A549 (cell line): ENCODE results near the gene SETD7. TPM values are rescaled to one million over a fixed set of nuclear protein-coding genes. Genes with fewer than 3 reads are reported as not detected.

Source experiments
- ATAC-seq, 2 experiments: fragments of 200-7000 bp in 1 of 2; fragments of >200 bp in 1 of 2; cut with Nextera tagmentation in 1 of 2; cut with Tn5 transposase in 1 of 2; 3 replicates each; pipeline versions ENCODE4 v1.8.0 to v1.9.1; 2018 to 2020; ENCODE audit warnings: mild to moderate bottlenecking in 1 of 2, moderate library complexity in 1 of 2
- CTCF ChIA-PET: fragments of 300-600 bp; sonication (Branson Sonifier 250); formaldehyde crosslinking; extraction: SDS; loops from one replicate; lab custom pipeline; 2021; ENCODE audit warnings: antibody characterized with exemption, inconsistent platforms; lab: Yijun Ruan, JAX
- POLR2A ChIA-PET: fragments of 350-600 bp; formaldehyde crosslinking; extraction: SDS; loops from one replicate; lab custom pipeline; 2021; ENCODE audit warnings: antibody characterized with exemption, inconsistent platforms; lab: Yijun Ruan, JAX
- DNase-seq, 2 experiments: peaks; one replicate each; pipeline versions ENCODE4 v3.0.0 to v3.0.0-alpha.2; 2011 to 2016; ENCODE audit warnings: low read depth in 1 of 2, low spot score in 1 of 2
- FAIRE-seq: peaks from 2 replicates; lab custom pipeline; 2011; peaks lifted over from hg19 to GRCh38; lab: Jason Lieb, UNC
- H3K27ac ChIP-seq, 2 experiments: fragments of >200 bp; sonication (Bioruptor Twin); formaldehyde crosslinking; 3 replicates each; pipeline ENCODE4 v1.5.1; 2016 to 2017
- H3K4me1 ChIP-seq: fragments of >200 bp; sonication (Bioruptor Twin); formaldehyde crosslinking; 3 replicates; pipeline ENCODE4 v1.6.1; 2016
- H3K4me2 ChIP-seq: fragments of >200 bp; sonication (Bioruptor Twin); formaldehyde crosslinking; 3 replicates; pipeline ENCODE4 v1.6.1; 2016
- H3K4me3 ChIP-seq: fragments of >200 bp; sonication (Bioruptor Twin); formaldehyde crosslinking; 3 replicates; pipeline ENCODE4 v1.5.1; 2016
- H3K9me3 ChIP-seq: fragments of >200 bp; sonication (Bioruptor Twin); formaldehyde crosslinking; 3 replicates; pipeline ENCODE4 v1.6.1; 2016
- E2F6 ChIP-seq: IDR thresholded peaks from 2 replicates; pipeline ENCODE4 v1.6.1; 2012; ENCODE audit warnings: low read depth, borderline replicate concordance
- EHF ChIP-seq: fragments of 250-450 bp; sonication (Bioruptor Pico); IDR thresholded peaks from 2 replicates; pipeline ENCODE4 v1.5.0; 2020; ENCODE audit warnings: mild to moderate bottlenecking
- EP300 ChIP-seq, 2 experiments: fragments of >200 bp; sonication (Bioruptor Twin); formaldehyde crosslinking; IDR thresholded peaks; 2 replicates in 1 of 2; 3 replicates in 1 of 2; pipeline ENCODE4 v1.6.1; 2016 to 2017
- ESRRA ChIP-seq: fragments of 150-350 bp; IDR thresholded peaks from 2 replicates; pipeline ENCODE4 v1.6.1; 2014; ENCODE audit warnings: mild to moderate bottlenecking, low read length, borderline replicate concordance
- FOSL2 ChIP-seq, 2 experiments: fragments of 450-650 bp in 1 of 2; fragments of >200 bp in 1 of 2; sonication (Bioruptor Twin) in 1 of 2; formaldehyde crosslinking; IDR thresholded peaks; 2 replicates each; pipeline versions ENCODE4 v1.5.0 to v1.6.1; 2016 to 2020; ENCODE audit warnings: mild to moderate bottlenecking in 1 of 2, moderate library complexity in 1 of 2
- HEYL ChIP-seq: fragments of 250-450 bp; sonication (Bioruptor Pico); IDR thresholded peaks from 2 replicates; pipeline ENCODE4 v1.8.0; 2021; ENCODE audit warnings: mild to moderate bottlenecking, moderate library complexity
- HOXA7 ChIP-seq: fragments of 250-450 bp; sonication (Bioruptor Pico); IDR thresholded peaks from 2 replicates; pipeline ENCODE4 v1.5.0; 2020; ENCODE audit warnings: mild to moderate bottlenecking, moderate library complexity
- KDM1A ChIP-seq: fragments of 200-600 bp; sonication (generic); IDR thresholded peaks from 2 replicates; pipeline ENCODE4 v1.6.1; 2016; ENCODE audit warnings: low read depth, mild to moderate bottlenecking
- KDM5A ChIP-seq: fragments of 200-600 bp; sonication (generic); IDR thresholded peaks from 2 replicates; pipeline ENCODE4 v1.6.1; 2016; ENCODE audit warnings: antibody characterized with exemption, mild to moderate bottlenecking
- MAFK ChIP-seq: fragments of 450-650 bp; IDR thresholded peaks from 2 replicates; pipeline ENCODE4 v1.6.1; 2014; ENCODE audit not compliant: partially characterized antibody
- PBX3 ChIP-seq: IDR thresholded peaks from 2 replicates; pipeline ENCODE4 v1.6.1; 2012
- RAD21 ChIP-seq, 2 experiments: fragments of >200 bp in 1 of 2; sonication (Bioruptor Twin) in 1 of 2; formaldehyde crosslinking in 1 of 2; IDR thresholded peaks in 1 of 2; conservative IDR thresholded peaks in 1 of 2; 2 replicates in 1 of 2; 3 replicates in 1 of 2; pipeline ENCODE4 v1.6.1; 2012 to 2018; ENCODE audit warnings: inconsistent platforms in 1 of 2
- RFX5 ChIP-seq: fragments of 450-650 bp; IDR thresholded peaks from 2 replicates; pipeline ENCODE4 v1.7.1; 2014; ENCODE audit warnings: antibody characterized with exemption, mild to moderate bottlenecking, moderate library complexity
- RNF2 ChIP-seq: fragments of 200-600 bp; sonication (generic); IDR thresholded peaks from 2 replicates; pipeline ENCODE4 v1.6.1; 2016; ENCODE audit warnings: low read depth, mild to moderate bottlenecking, antibody characterized with exemption, moderate library complexity, borderline replicate concordance
- TFCP2L1 ChIP-seq: fragments of 250-450 bp; sonication (Bioruptor Pico); IDR thresholded peaks from 2 replicates; pipeline ENCODE4 v1.5.0; 2021; ENCODE audit warnings: mild to moderate bottlenecking
- ZSCAN20 ChIP-seq: fragments of 250-450 bp; sonication (Bioruptor Pico); IDR thresholded peaks from 2 replicates; pipeline ENCODE4 v1.8.0; 2022; ENCODE audit warnings: mild to moderate bottlenecking, moderate library complexity
- WGBS: methylation state at CpG from one replicate; pipeline ENCODE4 v1.1.6; 2017; ENCODE audit errors: missing lambda C conversion rate; 5-methylcytosine and 5-hydroxymethylcytosine counted together
- polyA plus RNA-seq, 4 experiments: library from polyadenylated mRNA; depleted of rRNA in 3 of 4; stranded (reverse); fragments of >200 nt; fragmentation: RNase III in 1 of 4; extraction: RNeasy Plus Mini Kit Qiagen cat#74134 plus additional on column Dnase treatment in 1 of 4; gene quantifications; 2 replicates in 3 of 4; 3 replicates in 1 of 4; pipeline ENCODE4 v1.2.3, GENCODE V29; 2011 to 2017
- TF ChIP-seq, protein P1 (sequence below): fragments of >200 bp; sonication (Bioruptor Twin); formaldehyde crosslinking; IDR thresholded peaks from 2 replicates; pipeline ENCODE4 v1.6.1; 2016
- TF ChIP-seq, protein P2 (sequence below): fragments of 250-450 bp; sonication (Bioruptor Pico); IDR thresholded peaks from 2 replicates; pipeline ENCODE4 v1.5.0; 2020; ENCODE audit warnings: low read depth, mild to moderate bottlenecking, moderate library complexity
- TF ChIP-seq, protein P3 (sequence below): fragments of >200 bp; sonication (Bioruptor Twin); formaldehyde crosslinking; IDR thresholded peaks from 3 replicates; pipeline ENCODE4 v1.5.1; 2016

Gene SETD7
- polyA plus RNA-seq, 2 of the 4 experiments (the other 2 are of a cell fraction) = 30.6 to 39.1 TPM

GRCh38 chr4:139540632-139541031, 15.4 kb downstream of the SETD7 start:
- CTCF ChIA-PET = interaction anchor here (0.9 kb wide), 1 partner anchor 10 kb away, joined by 3 read pairs; no protein-coding TSS in a partner anchor
- no peak for FAIRE-seq

GRCh38 chr4:139540161-139540560, 15.9 kb downstream of the SETD7 start:
- ChIA-PET CTCF (interaction anchor here (0.7 to 1.3 kb wide), 3 partner anchors 8 to 93 kb away, joined by 3 read pairs; no protein-coding TSS in a partner anchor), POLR2A (no interaction called here)
- no peak overlapping the region for H3K4me2 ChIP-seq
- H3K4me1 ChIP-seq = peaks cover 16% of the 10 kb centered on the region
- no peak for FAIRE-seq
- H3K4me3 ChIP-seq = no peak overlapping the region
- TF ChIP-seq, protein P1, sequence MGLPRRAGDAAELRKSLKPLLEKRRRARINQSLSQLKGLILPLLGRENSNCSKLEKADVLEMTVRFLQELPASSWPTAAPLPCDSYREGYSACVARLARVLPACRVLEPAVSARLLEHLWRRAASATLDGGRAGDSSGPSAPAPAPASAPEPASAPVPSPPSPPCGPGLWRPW = no peak
- TF ChIP-seq HEYL (CRISPR knock-in tag) (no peak), EHF (no peak), HOXA7 (CRISPR knock-in tag) (no peak), RAD21 (conservative IDR thresholded peaks at IDR 0.05 in 1 of 2, IDR thresholded peaks at IDR 0.05 in 1 of 2) (no peak), MAFK (no peak), E2F6 (no peak), ESRRA (no peak), PBX3 (no peak), KDM1A (no peak), KDM5A (no peak), FOSL2 (IDR thresholded peaks at IDR 0.05) (no peak), FOSL2 (CRISPR knock-in tag; IDR thresholded peaks at IDR 0.05) (no peak), RNF2 (no peak)
- TF ChIP-seq, protein P2, sequence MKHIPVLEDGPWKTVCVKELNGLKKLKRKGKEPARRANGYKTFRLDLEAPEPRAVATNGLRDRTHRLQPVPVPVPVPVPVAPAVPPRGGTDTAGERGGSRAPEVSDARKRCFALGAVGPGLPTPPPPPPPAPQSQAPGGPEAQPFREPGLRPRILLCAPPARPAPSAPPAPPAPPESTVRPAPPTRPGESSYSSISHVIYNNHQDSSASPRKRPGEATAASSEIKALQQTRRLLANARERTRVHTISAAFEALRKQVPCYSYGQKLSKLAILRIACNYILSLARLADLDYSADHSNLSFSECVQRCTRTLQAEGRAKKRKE (CRISPR knock-in tag) = no peak
- WGBS = 91% methylated on average over 2 of the region's 2 CpGs
- no peak overlapping the region for H3K27ac ChIP-seq
- no peaks in the 10 kb centered on the region for H3K9me3 ChIP-seq
- no peak for DNase-seq
- ATAC-seq = no peak

More at GRCh38 chr4:139540632-139541031, 15.4 kb downstream of the SETD7 start:
- Histone ChIP-seq H3K4me3 (no peak overlapping the region), H3K4me1 (peaks cover 11% of the 10 kb centered on the region), H3K4me2 (no peak overlapping the region), H3K9me3 (no peaks in the 10 kb centered on the region), H3K27ac (no peak overlapping the region)
- ATAC-seq (no peak), DNase-seq (no peak)
- TF ChIP-seq EP300 (IDR thresholded peaks at IDR 0.05) (no peak), PBX3 (no peak), ZSCAN20 (no peak), RFX5 (no peak), TFCP2L1 (no peak), RNF2 (no peak)
- TF ChIP-seq, protein P3, sequence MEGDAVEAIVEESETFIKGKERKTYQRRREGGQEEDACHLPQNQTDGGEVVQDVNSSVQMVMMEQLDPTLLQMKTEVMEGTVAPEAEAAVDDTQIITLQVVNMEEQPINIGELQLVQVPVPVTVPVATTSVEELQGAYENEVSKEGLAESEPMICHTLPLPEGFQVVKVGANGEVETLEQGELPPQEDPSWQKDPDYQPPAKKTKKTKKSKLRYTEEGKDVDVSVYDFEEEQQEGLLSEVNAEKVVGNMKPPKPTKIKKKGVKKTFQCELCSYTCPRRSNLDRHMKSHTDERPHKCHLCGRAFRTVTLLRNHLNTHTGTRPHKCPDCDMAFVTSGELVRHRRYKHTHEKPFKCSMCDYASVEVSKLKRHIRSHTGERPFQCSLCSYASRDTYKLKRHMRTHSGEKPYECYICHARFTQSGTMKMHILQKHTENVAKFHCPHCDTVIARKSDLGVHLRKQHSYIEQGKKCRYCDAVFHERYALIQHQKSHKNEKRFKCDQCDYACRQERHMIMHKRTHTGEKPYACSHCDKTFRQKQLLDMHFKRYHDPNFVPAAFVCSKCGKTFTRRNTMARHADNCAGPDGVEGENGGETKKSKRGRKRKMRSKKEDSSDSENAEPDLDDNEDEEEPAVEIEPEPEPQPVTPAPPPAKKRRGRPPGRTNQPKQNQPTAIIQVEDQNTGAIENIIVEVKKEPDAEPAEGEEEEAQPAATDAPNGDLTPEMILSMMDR = no peak
- WGBS = 97% methylated on average over 5 of the region's 5 CpGs
- POLR2A ChIA-PET = no interaction called here
